Right lobe of liver (tissue), 4 donors: ENCODE measurements around the gene FAM221A.

Experiments used
- POLR2A ChIP-seq: fragments of 450-650 bp; IDR thresholded peaks from one replicate; pipeline ENCODE4 v1.6.1; 2017; ENCODE audit warnings: antibody characterized with exemption, mild to moderate bottlenecking
- TF ChIP-seq, protein P1 (sequence below), 4 donors: fragments of 200-600 bp in 3 of 4; fragments of 450-650 bp in 1 of 4; IDR thresholded peaks; one replicate each; pipeline versions ENCODE4 v1.5.1 to v1.8.0; 2016 to 2022; ENCODE audit warnings: antibody characterized with exemption in 4 of 4, mild to moderate bottlenecking in 2 of 4
- donor health status: DM: no; HTN: no; CAD: no.
- donor health status: DM: no; HTN: no; CAD: no.
- donor health status: DM: no; HTN: yes; CAD: no.

GRCh38 chr7:23714579-23714978 lies 34.6 kb downstream of the FAM221A start:
- no peak for TF ChIP-seq POLR2A
- TF ChIP-seq, protein P1, sequence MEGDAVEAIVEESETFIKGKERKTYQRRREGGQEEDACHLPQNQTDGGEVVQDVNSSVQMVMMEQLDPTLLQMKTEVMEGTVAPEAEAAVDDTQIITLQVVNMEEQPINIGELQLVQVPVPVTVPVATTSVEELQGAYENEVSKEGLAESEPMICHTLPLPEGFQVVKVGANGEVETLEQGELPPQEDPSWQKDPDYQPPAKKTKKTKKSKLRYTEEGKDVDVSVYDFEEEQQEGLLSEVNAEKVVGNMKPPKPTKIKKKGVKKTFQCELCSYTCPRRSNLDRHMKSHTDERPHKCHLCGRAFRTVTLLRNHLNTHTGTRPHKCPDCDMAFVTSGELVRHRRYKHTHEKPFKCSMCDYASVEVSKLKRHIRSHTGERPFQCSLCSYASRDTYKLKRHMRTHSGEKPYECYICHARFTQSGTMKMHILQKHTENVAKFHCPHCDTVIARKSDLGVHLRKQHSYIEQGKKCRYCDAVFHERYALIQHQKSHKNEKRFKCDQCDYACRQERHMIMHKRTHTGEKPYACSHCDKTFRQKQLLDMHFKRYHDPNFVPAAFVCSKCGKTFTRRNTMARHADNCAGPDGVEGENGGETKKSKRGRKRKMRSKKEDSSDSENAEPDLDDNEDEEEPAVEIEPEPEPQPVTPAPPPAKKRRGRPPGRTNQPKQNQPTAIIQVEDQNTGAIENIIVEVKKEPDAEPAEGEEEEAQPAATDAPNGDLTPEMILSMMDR (IDR thresholded peaks at IDR 0.05), result no peak
